GM19099 (cell line): ENCODE measurements around the gene MAGI2.

Source experiments
- POLR2A ChIP-seq: IDR thresholded peaks from 3 replicates; pipeline ENCODE4 v1.6.1; 2011; ENCODE audit warnings: low read depth; ENCODE audit not compliant: insufficient read length; ENCODE audit errors: extremely low read depth

MAGI2 gene

DNA sequence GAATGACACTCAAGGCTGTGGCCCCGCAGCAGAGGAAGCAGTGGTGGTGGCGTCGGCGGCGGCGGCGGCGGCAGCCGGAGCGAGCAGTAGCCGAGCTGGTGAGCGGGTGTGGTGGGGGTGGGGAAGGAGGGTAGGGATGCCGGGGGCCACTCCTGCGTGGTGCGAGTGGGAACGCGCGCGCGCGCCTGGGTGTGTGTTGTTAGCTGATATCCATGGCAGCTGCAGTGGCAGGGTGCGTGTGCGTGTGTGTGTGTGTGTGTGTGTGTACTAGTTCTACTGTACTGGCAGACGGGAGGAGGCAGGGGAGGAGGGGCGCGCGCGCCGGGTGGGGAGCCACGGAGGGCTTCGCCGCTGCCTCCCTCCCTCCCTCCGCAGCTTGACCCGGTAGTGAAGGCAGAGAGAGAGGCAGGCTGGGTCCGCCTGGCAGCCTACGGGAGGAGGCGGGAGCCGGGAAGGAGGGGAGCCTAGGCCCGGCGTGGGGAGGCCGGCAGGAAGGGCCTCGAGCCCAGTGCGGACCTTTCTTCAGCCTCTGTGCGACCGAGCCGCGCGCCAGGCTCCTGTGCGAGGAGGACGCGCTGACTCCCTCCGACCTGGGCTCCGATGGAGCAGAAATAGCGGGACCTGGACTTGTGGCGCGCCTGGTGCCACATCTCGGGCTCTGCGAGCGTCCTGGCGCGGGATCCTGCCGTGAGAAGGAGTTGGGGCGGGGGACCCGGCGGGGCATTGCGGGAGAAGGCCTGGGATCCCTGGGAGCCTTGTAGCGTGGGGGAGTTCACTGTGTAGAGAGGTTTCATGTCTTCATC, at the start of gene MAGI2:
Gene MAGI2, minus strand, starts transcription at position 110 of the 803 bp plus-strand sequence. CDS start 347 bp downstream, outside the sequence.
- no peak for TF ChIP-seq POLR2A

DNA sequence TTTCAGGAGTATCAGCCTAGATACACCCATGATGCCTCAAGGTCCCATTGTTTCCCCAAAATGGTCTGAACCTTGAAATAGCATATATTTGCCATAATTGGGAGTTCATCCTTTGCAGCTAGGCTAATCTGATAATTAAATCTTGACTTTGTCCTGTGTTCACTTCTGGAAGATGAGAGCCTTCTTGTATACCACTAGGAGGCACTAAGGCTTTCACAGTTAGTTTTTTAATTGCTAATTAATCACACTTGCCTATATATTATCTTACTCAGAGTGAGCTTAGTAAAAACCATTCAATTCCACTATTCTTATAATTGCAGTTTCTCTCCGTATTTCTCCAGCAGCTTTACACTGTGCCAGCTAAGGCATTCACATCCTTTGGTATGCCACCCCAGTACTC, 48.7 kb upstream of the MAGI2 start:
- no peak for TF ChIP-seq POLR2A

DNA sequence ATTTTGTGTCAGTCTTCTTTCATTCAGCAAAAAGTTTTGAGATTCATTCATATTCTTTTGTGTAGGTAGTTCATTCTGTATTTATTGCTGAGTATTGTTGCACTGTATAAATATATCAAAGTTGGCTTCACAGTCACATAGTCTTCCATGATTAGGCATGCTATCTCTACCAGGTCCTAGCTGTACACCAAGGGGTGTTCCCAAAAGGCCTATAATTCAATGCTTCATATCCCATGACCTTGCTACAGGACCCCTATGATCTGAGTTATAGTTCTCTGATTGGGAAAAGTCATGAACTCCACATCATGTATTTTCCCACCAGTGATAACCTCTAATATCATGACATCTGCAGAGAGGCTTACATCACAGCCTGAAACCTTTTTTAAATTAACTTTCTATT, 47.3 kb upstream of the MAGI2 start:
- TF ChIP-seq POLR2A: no peak

DNA sequence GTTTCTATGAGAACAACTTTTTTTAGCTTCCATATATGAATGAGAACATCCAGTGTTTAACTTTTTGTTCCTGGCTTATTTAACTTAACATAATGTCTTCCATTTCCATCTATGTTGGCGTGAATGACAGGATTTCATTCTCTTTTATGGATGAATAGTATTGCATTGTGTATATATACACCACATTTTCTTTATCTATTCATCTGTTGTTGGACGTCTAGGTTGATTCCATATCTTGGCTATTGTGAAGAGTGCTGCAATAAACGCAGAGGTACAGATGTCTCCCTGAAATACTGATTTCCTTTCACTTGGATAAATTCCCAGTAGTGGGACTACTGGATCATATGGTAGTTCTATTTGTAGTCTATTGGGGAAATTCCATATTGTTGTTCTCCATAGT, 44.3 kb upstream of the MAGI2 start:
- no peak for TF ChIP-seq POLR2A

DNA sequence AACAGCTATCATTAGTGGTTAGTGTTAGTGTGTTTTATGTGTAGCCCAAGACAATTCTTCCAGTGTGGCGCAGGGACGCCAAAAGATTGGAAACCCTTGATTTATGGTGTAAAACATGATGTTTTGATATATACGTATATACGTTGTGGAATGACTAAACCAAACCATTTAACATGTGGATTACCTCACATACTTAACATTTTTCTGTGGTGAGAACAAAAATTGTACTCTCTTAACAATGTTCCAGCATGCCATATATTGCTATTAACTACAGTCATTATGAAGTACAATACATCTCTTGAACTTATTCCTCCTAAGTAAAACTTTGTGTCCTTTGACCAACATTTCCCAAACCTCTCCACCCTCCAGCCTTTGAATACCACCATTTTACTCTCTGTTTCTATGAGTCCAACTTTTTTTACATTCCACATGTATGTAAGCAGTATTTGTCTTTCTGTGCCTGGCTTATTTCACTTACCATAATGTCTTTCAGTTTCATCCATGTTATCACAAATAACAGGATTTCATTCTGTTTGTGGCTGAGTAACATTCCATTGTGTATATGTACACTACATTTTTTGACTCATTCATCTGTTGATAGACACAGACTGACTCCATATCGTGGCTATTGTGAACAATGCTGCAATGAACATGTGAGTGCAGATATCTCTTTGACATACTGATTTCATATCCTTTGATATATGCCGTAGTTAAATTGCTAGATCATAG, 42.2 kb upstream of the MAGI2 start:
- no peak for TF ChIP-seq POLR2A

DNA sequence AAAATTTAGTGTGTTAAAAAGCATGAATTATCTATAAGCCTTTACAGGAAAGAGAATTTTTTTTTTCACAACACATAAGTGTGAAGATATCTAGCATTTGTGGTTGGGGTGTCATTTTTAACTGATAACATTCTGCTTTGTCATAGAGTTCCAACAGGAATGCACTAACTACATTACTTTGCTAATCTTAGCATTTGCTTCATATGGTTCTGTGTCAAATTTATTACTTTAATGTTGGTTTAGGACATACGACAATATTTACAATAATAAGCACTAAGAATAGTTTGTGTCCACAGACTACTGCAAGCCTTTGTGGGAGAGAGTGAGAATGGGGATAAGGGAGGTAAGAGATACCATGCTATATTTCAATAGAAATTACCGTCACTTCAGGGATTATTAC, 40.6 kb upstream of the MAGI2 start:
- TF ChIP-seq POLR2A: no peak

DNA sequence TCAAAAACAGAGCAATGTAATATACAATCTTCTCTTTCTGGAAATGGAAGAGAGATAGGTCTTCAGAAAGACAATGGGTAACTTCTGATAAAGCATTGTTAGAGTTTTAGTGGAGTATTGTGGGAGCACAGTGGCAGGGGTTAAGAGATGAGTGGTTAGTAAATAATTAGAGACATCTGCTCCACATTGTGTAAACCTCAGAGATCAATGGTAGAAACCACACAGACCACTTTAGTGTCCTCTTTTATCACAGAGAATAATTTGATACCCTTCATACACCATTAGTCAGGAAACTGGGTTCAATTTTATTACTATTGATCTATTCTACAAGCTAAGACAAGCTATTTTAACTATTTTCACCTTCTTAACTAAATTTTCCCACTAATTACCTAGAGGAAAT, 35.9 kb upstream of the MAGI2 start:
- TF ChIP-seq POLR2A: no peak

DNA sequence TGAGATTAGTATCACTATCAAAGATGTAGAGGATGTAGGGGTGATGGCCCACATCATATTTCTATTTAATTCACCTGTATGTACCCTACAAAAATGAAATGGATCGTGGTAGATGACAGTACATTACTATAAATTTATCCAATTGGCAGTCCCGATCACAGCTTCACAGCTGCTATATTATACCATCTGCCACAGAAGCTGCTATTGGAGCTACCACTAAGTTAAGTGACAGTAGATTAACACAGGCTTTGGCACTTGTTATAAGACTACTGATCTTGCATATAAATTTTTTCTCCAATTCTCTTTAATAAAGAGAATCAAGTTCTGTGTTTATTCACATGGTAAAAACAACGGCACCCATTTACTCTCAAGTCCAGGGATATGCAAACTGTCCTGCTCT, 24.9 kb upstream of the MAGI2 start:
- no peak for TF ChIP-seq POLR2A

DNA sequence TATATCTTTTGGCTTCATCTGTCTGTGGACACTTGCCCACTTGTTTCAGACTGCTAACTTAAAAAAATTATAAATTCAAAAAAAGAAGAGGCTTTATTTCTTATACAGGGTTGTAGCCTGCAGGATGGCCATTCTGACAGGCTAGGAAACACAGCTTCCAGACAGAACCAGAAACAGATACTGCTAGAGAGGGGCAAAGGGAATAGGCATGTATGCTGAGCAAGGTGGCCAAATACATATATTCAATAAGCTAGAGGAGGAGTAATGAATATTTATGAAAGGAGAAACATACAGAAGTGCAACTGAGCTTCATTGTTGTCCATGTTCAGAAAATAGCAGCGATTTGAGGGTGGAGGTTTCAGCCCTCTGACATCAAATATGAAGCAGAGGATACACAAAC, 22.0 kb upstream of the MAGI2 start:
- no peak for TF ChIP-seq POLR2A

DNA sequence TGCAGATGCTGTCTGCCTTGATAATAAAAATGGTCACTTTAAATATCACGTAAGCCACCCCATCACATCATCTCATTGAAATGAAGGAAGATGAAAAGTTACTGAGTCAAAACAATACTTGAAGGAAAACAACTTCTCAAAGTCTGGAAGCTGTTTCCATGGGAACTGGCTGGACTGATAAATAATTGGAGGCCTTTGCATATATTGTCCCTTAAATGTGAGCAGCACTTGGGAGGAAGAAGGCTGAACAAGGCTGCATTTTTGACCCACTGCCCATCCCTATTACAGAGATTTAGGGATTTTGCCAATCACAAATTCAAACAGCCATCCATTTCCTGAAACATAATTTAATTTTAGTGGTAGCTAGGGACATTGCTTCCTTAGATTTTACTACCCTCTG, 18.2 kb upstream of the MAGI2 start:
- no peak for TF ChIP-seq POLR2A

DNA sequence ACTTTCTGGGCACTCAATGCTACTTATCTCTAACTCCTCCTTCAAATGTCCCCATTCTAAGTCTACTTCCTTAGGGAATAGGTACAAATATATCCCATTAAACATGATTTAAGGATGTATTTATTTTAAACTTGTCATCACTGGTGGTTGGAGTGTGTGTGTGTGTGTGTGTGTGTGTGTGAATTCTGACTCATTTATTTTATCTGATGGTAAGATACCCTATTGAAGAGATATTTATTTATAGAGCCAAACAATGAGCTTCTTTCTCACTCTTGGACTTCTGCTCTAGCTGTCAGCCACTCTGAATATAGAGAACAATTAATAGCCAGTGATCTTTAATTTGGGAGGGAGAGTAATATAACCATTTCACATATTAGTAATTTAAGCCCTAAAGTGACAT, 17.8 kb upstream of the MAGI2 start:
- TF ChIP-seq POLR2A: no peak

DNA sequence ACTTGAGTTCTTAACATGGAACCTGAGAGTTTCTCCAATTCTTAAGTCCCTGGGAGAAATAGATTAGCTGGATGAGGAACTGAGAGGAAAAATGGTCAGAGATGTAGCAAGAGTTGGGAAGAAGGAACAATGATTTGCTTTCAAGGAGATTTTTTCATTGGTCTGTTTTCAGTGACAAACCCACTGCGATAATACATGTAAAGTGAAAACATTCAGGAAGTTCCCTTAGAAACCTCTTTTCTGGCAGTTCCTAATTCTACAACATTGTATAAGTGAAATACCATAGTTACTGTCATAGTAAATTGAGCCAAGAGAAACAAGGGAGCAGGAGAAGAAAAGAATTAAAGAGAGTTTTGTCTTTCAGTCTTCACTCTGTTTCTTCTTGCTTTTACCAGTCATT, 12.1 kb upstream of the MAGI2 start:
- no peak for TF ChIP-seq POLR2A

DNA sequence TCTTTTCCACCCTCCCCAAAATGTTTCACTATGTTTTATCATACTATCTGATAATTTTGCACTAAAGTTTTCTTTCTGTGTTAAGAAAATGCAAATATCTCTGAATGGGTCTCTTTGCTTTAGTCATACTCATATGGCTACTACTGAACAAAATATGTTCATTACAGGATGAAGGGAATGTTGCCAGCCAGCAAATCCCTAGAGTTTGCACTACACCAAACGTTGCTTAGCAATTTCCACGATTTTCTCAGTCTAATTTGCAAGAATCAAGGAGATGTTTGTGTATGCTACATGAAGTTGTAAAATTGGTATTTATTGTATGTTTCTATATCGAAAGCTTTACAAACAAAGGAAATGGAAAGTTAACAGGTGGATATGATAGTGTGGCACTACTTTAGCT, 10.6 kb upstream of the MAGI2 start:
- TF ChIP-seq POLR2A: no peak

DNA sequence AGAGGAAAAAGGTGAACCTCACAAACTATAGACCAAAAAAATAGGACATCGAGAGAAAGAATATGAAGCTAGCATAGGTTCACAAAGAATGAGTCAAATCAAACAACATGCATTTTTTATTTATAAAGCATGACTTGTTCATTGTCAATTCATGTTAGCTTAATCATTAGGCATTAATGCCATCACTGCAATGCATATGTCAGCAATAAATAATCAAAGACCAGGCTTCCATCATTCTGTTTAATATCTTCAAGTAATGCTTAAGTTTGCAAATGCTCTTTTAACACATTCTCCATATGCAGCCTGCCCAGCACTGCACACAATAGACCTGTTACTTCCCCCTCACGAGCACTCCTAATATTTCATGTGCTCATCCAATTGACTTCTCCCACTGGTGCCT, 8.9 kb upstream of the MAGI2 start:
- TF ChIP-seq POLR2A: no peak

DNA sequence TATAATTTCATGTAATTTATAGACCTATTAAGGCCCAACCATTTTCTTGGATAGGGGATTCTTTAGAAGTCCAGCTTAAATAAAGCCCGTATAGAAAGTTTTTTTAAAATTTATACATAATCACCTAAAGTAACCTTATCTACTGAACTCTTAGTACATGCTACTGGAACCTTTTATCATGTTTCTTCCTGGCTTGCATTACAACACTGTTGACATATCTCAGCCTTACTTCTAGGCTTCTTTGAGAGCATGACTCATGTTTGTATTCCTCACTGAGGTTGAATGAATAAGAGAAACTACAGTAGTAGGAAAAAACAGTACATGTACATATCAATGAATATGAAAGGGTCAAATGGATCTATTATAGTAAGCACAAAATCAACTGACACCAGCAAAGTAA, 8.2 kb upstream of the MAGI2 start:
- TF ChIP-seq POLR2A: no peak

DNA sequence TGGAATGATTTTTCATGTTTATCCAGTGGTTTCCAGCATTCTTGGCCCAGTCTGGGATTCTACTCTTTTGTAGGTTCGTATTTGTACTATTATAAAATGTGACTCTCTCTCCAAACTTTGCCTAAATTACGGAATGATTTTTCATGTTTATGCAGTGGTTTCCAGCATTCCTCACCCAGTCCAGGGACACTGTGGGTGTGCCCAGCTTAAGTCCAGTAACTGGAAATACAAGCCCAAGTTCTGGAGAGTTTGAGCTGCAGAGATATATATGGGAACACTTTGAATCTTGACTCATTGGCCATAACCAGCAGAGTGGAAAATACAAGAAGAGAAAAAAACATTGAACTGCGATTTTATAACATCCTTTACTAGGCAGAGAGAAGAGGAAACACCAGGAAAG, 5.9 kb upstream of the MAGI2 start:
- TF ChIP-seq POLR2A: no peak
